HG03439 (cell line): ENCODE measurements around the gene NDUFAF7.
"Not testable (repeated sequence)": the region's sequence is repeated elsewhere in the genome, so short reads cannot be mapped to it uniquely, and the experiment has no call there.

Experiments used
- ATAC-seq: cut with Tn5 transposase; IDR thresholded peaks from one replicate; pipeline ENCODE4 v1.9.1; 2021; ENCODE audit warnings: mild to moderate bottlenecking, moderate library complexity; ENCODE audit not compliant: unreplicated experiment

Gene NDUFAF7, protein sequence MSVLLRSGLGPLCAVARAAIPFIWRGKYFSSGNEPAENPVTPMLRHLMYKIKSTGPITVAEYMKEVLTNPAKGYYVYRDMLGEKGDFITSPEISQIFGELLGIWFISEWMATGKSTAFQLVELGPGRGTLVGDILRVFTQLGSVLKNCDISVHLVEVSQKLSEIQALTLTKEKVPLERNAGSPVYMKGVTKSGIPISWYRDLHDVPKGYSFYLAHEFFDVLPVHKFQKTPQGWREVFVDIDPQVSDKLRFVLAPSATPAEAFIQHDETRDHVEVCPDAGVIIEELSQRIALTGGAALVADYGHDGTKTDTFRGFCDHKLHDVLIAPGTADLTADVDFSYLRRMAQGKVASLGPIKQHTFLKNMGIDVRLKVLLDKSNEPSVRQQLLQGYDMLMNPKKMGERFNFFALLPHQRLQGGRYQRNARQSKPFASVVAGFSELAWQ

GRCh38 chr2:37231241-37232130, at the start of gene NDUFAF7, which contains the start of gene CEBPZ:
TSS of gene NDUFAF7 (plus strand) at chr2:37231658. CDS start at chr2:37231706, 48 bp downstream.
TSS of gene CEBPZ (minus strand) at chr2:37231596. CDS start at chr2:37231567, 29 bp downstream.
- ATAC-seq: peak; percentile 95

- no peak for ATAC-seq
Observed at GRCh38 chr2:37181726-37182684, 49.5 kb upstream of the NDUFAF7 start.

DNA sequence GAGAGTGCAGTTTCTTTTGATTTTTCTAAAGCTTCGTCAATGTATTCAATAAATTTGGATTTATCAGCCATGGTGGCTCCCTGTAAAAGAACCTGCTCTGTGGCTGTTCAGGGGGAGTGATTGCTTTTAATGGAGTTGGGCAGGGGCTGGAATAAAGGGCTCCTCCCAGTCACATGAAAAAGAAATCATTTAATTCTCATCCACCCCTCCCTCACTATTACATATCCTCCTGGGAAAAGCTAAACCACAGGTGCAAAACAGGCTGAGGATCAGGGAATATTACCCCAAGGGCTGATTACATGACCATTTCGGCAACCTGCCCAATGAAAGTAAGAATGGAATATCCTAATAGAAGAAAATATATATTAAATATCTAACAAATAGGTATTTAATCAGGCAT, 42.9 kb upstream of the NDUFAF7 start, which contains the start of gene SULT6B1:
Gene SULT6B1, minus strand, starts transcription at position 101 of the 400 bp plus-strand sequence. Its CDS starts 30 bp downstream, at position 71.
- ATAC-seq: no peak

GRCh38 chr2:37189452-37190153, 41.9 kb upstream of the NDUFAF7 start:
- no peak for ATAC-seq

DNA sequence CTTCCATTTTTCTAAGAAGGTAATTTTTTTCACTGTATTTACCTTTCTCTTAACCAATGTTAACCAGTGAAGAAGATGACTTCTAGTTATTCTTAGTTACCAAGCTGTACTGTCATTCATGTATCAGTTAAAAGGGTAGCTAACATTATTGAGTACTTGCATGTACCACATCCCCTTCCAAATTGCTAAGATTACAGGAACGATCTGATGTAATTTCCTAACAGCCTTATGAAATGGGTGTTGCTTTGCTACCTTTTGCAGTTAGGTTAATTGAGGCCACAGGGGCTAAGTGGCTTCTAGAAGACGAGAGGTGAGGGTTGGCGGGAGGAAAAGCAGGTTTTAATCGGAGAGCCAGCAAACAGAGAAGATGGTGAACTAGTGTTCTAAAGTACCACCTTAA, 41.2 kb upstream of the NDUFAF7 start:
- ATAC-seq: no peak

DNA sequence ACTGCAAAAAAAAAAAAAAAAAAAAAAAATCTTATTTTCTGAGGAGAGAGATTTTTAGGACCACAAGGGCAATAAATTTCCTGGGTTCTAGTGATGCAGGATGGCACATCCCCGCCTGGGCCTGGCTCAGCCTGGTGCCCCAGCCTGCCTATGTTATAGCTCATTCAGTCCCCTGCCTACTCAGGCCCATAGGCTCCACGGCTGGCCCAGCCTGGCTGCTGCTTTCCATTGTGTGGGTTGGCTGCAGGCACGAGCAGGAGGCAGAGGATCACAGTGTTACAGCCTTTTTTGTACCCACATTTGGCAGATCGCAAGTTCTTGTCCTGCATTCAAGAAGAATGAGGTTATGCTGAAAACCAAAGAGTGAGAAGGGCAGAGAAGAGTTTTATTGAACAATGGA, 40.2 kb upstream of the NDUFAF7 start:
- no peak for ATAC-seq

DNA sequence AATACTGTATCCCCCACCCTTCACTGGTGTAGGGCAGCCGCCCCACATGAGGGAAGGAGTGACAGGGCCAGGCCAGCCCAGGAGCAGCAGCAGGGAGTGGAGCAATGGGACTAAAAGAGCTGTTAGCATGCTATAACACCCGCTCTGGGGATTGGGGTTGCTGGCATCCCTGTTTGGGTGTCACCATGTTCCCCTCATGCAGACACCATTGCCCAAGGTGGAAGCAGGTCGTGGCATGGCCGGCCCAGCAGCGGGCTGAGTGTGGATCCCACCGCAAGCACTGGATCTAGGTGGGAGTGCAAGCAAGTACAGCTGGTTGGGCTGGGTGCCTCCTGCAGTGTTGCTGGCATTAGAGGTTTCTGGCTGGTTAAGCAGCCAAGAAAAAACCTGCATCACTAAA, 39.7 kb upstream of the NDUFAF7 start:
- ATAC-seq: no peak

- no peak for ATAC-seq
Observed at GRCh38 chr2:37192551-37192950, 38.9 kb upstream of the NDUFAF7 start.

DNA sequence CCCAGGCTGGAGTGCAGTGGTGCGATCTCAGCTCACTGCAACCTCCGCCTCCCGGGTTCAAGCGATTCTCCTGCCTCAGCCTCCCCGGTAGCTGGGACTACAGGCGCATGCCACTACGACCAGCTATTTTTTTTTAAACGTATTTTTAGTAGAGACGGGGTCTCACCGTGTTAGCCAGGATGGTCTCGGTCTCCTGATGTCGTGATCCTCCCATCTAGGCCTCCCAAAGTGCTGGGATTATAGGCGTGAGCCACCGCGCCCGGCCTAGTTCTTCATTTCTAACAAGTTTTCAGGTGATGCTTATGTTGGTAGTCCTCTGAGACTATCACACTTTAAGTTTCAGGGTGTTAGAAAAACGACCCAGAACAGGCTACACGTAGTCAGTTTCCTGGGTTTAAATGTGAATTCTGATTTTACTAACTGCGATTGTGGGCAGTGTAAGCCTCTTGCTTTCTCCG, 35.6 kb upstream of the NDUFAF7 start:
- ATAC-seq: not testable (repeated sequence)

GRCh38 chr2:37196320-37197195, 34.9 kb upstream of the NDUFAF7 start, which contains the start of gene CEBPZOS:
TSS of gene CEBPZOS (plus strand) at chr2:37196496. CDS start at chr2:37199705, 3,209 bp downstream.
- peak; percentile 84 for ATAC-seq

GRCh38 chr2:37198681-37199065, 32.8 kb upstream of the NDUFAF7 start:
- ATAC-seq: no peak

- no peak for ATAC-seq
Observed at GRCh38 chr2:37201208-37201607, 30.2 kb upstream of the NDUFAF7 start.

DNA sequence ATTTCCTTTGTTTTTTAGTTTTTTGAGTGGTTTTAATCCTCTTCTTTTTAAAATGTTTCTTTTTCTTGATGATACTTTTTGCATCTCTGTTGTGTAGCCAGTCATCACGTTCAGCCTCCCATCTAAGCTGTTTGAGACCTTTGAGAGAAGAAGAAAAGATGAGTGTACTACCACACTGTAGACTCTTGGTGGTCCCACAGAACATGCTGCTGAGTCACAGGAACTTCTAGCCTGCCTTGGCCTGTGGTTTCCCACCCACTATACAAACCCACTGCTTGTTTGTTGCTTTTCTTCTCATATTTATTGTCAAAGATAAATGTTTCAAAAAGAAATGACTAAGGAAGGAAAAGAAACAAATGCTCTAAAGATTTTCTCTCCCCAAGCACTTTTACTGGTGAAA, 29.7 kb upstream of the NDUFAF7 start:
- no peak for ATAC-seq

DNA sequence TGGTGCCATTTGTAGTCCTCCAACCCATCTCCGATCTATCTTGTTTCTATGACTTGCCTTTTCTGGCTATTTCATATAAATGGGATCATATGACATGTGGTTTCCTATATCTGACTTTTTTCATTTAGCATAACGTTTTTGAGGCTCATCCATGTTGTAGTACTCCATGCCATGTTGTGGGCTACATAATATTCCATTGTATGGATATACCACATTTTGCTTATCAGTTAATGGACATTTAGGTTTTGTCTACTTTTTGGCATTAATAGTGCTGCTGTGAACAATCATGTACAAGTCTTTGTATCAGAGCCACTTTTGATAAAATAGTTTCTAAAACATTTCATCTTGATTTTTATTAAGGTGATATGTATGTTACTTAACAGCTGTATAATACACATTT, 27.8 kb upstream of the NDUFAF7 start:
- no peak for ATAC-seq

GRCh38 chr2:37205071-37205661, 26.3 kb upstream of the NDUFAF7 start:
- ATAC-seq: not testable (repeated sequence)

GRCh38 chr2:37205689-37206341, 25.6 kb upstream of the NDUFAF7 start:
- ATAC-seq: no peak

DNA sequence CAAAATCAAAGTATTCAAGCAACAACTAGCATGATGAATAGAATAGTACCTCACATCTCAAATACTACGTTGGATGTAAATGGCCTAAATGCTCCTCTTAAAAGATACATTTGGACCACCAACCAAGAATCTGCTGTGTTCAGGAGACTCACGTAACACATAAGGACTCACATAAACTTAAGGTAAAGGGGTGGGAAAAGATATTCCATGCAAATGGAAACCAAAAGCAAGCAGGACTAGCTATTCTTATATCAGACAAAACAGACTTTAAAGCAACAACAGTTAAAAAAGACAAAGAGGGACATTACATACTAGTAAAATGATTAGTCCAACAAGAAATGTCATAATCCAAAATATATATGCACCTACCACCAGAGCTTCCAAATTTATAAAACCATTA, 24.7 kb upstream of the NDUFAF7 start:
- not testable (repeated sequence) for ATAC-seq

- ATAC-seq: no peak
Observed at GRCh38 chr2:37211212-37211611, 20.2 kb upstream of the NDUFAF7 start.
